Measurements from ENCODE around the gene ARHGEF16.

DNA sequence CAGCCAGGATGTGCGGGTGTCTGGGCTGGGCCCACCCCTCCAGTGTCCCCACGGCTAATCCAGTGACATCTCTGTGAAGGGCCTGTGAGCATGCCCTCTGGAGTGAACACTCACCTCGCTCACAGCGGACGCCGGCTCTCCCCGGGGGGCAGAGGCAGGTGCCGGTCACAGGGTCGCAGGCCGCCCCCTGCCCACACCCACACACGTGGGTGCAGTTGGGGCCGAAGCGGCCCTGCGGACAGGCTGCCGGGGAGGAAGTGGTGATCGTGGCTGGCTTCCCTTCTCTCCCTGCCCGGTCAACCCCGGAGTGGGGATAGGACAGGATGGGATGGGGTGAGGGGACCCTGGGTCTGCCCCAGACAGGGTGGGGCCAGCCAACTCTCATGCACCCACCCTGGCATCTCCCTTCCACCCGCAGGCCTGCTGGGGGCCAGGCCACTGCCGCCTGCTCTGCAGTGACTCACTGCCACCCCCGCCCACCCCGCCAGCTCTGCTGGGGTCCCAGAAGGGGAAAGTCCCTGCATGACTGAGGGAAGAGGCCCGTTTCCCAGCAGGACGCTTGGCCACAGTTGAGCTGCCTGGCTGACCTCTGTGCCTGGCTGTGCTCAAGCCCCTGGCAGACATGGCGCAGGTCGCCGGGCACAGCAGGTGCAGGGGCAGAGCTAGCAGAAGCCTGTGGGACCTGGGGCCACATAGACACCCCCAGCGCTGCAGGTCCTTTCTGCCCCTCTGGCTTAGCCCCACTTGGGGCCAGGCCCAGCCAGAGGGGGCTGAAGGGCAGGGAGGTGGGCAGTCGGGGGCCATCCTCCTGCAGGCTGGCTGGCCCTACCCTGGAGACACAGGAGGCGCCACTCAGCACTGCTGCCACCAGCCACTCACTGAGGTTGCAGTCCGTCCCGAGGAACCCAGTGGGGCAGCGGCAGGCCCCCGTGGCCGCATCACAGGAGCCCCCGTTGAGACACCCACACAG is 41.6 kb downstream of the ARHGEF16 start:
- TF ChIP-seq SP1 (CRISPR knock-in tag; conservative IDR thresholded peaks at IDR 0.05) (no peak), ZNF219 (CRISPR knock-in tag; IDR thresholded peaks at IDR 0.05; ENCODE audit: borderline replicate concordance) (no peak)
- TF ChIP-seq, protein P1, sequence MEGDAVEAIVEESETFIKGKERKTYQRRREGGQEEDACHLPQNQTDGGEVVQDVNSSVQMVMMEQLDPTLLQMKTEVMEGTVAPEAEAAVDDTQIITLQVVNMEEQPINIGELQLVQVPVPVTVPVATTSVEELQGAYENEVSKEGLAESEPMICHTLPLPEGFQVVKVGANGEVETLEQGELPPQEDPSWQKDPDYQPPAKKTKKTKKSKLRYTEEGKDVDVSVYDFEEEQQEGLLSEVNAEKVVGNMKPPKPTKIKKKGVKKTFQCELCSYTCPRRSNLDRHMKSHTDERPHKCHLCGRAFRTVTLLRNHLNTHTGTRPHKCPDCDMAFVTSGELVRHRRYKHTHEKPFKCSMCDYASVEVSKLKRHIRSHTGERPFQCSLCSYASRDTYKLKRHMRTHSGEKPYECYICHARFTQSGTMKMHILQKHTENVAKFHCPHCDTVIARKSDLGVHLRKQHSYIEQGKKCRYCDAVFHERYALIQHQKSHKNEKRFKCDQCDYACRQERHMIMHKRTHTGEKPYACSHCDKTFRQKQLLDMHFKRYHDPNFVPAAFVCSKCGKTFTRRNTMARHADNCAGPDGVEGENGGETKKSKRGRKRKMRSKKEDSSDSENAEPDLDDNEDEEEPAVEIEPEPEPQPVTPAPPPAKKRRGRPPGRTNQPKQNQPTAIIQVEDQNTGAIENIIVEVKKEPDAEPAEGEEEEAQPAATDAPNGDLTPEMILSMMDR (IDR thresholded peaks at IDR 0.05) = no peak

All from WTC11 (cell line).